Body of pancreas (tissue), 4 donors: ENCODE data around the gene GNAI1. TPM values are rescaled to one million over a fixed set of nuclear protein-coding genes. Genes with fewer than 3 reads are reported as not detected.

Experiments used
- ATAC-seq: fragments of 150-250 bp; one replicate; pipeline ENCODE4 v1.9.1; 2016
- DNase-seq, 4 donors: peaks; one replicate each; pipeline ENCODE4 v3.0.0-alpha.2; 2019
- H3K27ac ChIP-seq, 4 donors: fragments of 200-600 bp; sonication (generic); 1 replicate in 3 of 4; 2 replicates in 1 of 4; pipeline versions ENCODE4 v1.5.1 to v1.6.1; 2016 to 2019; ENCODE audit warnings: mild to moderate bottlenecking in 1 of 4, mixed read lengths in 1 of 4, moderate library complexity in 1 of 4
- H3K27me3 ChIP-seq, 2 donors: fragments of 200-600 bp; sonication (generic); one replicate each; pipeline ENCODE4 v1.6.0; 2016; ENCODE audit warnings: mild to moderate bottlenecking in 1 of 2
- H3K36me3 ChIP-seq, 2 donors: fragments of 200-600 bp; sonication (generic); replicated peaks in 1 of 2; 2 replicates each; pipeline ENCODE4 v1.5.1; 2016; ENCODE audit warnings: low read depth in 2 of 2; ENCODE audit not compliant: insufficient read depth in 1 of 2
- H3K4me1 ChIP-seq: fragments of 200-600 bp; sonication (generic); one replicate; pipeline ENCODE4 v1.6.0; 2016
- H3K4me3 ChIP-seq, 2 donors: fragments of 200-600 bp; sonication (generic); 1 replicate in 1 of 2; 2 replicates in 1 of 2; pipeline ENCODE4 v1.5.1; 2016 to 2019
- H3K9me3 ChIP-seq, 3 donors: fragments of 200-600 bp; sonication (generic); 1 replicate in 2 of 3; 2 replicates in 1 of 3; pipeline ENCODE4 v1.5.1; 2016
- POLR2A ChIP-seq, 3 donors: fragments of 450-650 bp; IDR thresholded peaks; one replicate each; pipeline ENCODE4 v1.6.1; 2016; ENCODE audit warnings: antibody characterized with exemption in 3 of 3, mild to moderate bottlenecking in 2 of 3
- WGBS, 2 donors: methylation state at CpG; one replicate each; pipeline ENCODE4 v1.1.5; 2017; 5-methylcytosine and 5-hydroxymethylcytosine counted together
- intact Hi-C: fragments of 100-400 bp; cut with DNase I; formaldehyde crosslinking; loops from one replicate; pipeline ENCODE4 v1.15.1; 2023
- total RNA-seq, 2 donors: library from RNA; depleted of rRNA; stranded (reverse); fragments of >200 nt; gene quantifications; one replicate each; pipeline ENCODE4 v1.1.0, GENCODE V29; 2016
- TF ChIP-seq, protein P1 (sequence below), 7 experiments: fragments of 450-650 bp in 4 of 7; fragments of 200-600 bp in 3 of 7; sonication (generic) in 3 of 7; IDR thresholded peaks; one replicate each; pipeline ENCODE4 v1.5.1; 2016 to 2019; ENCODE audit warnings: antibody characterized with exemption in 7 of 7

The GNAI1 gene
- total RNA-seq, 2 donors from 2014 or later = 9.1 to 16.5 TPM

- 85 to 91% methylated on average over 4 of the region's 4 CpGs for WGBS, 2 donors
- no peak for ATAC-seq
- intact Hi-C loops = no loop called here
- no peak for DNase-seq
- H3K27ac ChIP-seq = no peak overlapping the region
- H3K4me1 ChIP-seq = no peaks in the 10 kb centered on the region
- no peak for TF ChIP-seq POLR2A (IDR thresholded peaks at IDR 0.05)
- TF ChIP-seq, protein P1, sequence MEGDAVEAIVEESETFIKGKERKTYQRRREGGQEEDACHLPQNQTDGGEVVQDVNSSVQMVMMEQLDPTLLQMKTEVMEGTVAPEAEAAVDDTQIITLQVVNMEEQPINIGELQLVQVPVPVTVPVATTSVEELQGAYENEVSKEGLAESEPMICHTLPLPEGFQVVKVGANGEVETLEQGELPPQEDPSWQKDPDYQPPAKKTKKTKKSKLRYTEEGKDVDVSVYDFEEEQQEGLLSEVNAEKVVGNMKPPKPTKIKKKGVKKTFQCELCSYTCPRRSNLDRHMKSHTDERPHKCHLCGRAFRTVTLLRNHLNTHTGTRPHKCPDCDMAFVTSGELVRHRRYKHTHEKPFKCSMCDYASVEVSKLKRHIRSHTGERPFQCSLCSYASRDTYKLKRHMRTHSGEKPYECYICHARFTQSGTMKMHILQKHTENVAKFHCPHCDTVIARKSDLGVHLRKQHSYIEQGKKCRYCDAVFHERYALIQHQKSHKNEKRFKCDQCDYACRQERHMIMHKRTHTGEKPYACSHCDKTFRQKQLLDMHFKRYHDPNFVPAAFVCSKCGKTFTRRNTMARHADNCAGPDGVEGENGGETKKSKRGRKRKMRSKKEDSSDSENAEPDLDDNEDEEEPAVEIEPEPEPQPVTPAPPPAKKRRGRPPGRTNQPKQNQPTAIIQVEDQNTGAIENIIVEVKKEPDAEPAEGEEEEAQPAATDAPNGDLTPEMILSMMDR (IDR thresholded peaks at IDR 0.05) = no peak
- H3K9me3 ChIP-seq = no peaks in the 10 kb centered on the region
- no peaks in the 10 kb centered on the region for H3K36me3 ChIP-seq
- no peaks in the 10 kb centered on the region for H3K27me3 ChIP-seq
- H3K4me3 ChIP-seq = no peak overlapping the region
Measured at GRCh38 chr7:80100254-80100653, 34.4 kb upstream of the GNAI1 start.

DNA sequence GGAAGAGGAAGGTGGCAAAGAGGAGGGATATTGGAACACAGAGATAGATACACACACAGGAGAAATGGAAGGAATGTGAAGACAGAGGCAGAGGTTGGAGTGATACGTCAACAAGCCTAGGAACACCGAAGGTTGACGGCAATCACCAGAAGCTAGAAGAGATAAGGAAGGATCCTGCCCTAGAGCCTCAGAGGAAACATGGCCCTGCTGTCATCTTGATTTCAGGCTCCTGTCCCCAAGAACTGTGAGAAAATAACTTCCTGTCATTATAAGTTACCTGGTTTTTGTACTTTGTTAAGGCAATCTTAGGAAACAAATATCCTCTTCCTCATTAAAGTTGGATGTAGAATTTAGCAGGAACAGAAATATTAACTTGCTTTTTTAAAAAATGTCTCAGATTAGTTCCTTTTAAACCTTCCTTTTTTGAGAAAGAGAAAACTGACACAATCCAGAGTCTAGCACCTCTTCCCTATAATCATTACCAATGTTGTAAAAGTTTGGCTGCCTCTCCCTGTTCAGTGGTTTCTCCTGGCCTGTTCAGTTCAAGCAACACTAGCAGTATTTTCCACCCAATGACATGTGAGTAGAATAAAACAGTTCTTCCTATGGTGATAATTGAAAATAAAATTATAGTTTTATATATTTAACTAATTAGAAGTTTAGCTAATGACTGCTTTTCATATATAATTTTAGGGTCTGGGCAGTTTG lies 28.8 kb upstream of the GNAI1 start:
- no peak for ATAC-seq
- intact Hi-C loops = no loop called here
- no peaks in the 10 kb centered on the region for H3K27me3 ChIP-seq
- H3K27ac ChIP-seq = no peak overlapping the region
- 73 to 79% methylated on average over 3 of the region's 3 CpGs for WGBS, 2 donors
- no peak overlapping the region for H3K4me3 ChIP-seq
- H3K9me3 ChIP-seq = no peaks in the 10 kb centered on the region
- no peaks in the 10 kb centered on the region for H3K4me1 ChIP-seq
- TF ChIP-seq, protein P1 (IDR thresholded peaks at IDR 0.05) = no peak
- no peak for TF ChIP-seq POLR2A (IDR thresholded peaks at IDR 0.05)
- H3K36me3 ChIP-seq = no peaks in the 10 kb centered on the region
- DNase-seq = no peak

DNA sequence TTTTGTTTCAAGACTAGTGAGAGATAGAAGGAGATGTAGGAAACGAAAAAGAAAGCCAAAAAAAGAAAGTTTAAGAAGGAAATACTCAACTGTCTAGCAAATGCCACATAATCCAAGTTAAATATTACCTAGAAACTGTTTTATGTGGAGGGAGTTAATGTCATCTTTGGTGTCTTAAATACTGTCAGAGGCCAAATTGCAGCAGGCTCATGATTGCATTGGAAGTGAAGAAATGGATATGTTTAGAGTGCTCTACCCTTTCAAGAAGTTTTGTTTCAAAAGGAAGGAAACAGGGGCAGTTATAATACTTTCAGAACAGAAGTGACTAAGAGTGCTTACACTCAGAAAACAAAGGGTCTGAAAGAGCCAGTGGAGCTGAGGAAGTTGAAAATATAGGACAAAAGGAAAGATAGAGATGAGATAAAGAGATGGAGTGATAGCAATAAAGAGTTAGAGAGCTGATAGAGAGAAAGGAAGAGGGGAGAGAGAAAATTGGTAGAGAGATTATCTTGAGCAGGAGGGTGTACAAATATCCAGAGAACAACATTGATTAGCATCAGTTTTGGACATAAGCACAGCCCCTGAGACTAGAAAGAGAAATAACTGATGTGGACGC lies 28.0 kb upstream of the GNAI1 start:
- Histone ChIP-seq H3K9me3 (no peaks in the 10 kb centered on the region), H3K4me1 (no peaks in the 10 kb centered on the region), H3K4me3 (no peak overlapping the region), H3K27ac (no peak overlapping the region), H3K36me3 (no peaks in the 10 kb centered on the region), H3K27me3 (no peaks in the 10 kb centered on the region)
- TF ChIP-seq, protein P1 (IDR thresholded peaks at IDR 0.05) = no peak
- no peak for TF ChIP-seq POLR2A (IDR thresholded peaks at IDR 0.05)
- 66 to 68% methylated on average over 2 of the region's 2 CpGs for WGBS, 2 donors
- DNase-seq = no peak
- ATAC-seq = no peak
- intact Hi-C loops = no loop called here

DNA sequence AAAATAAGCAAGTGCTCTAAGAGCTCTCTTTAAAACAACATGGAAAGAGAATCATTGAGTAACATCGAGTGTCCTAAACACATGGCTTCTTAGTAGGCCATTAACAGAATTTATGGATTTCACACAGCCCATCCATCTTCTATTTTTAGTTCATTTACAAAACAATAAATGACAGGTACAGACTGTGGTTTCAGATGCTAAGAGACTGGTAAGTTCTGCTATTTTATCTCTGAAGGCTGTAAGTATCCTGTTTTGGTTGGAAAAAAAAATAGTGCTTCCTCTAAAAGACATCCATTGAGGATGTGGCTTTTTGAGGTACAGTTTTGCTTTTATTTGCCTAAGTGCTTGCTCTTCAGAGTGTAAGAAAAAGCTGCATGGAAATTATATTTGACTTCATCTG lies 27.4 kb upstream of the GNAI1 start:
- TF ChIP-seq, protein P1 (IDR thresholded peaks at IDR 0.05) = no peak
- no peak for TF ChIP-seq POLR2A (IDR thresholded peaks at IDR 0.05)
- Histone ChIP-seq H3K27me3 (no peaks in the 10 kb centered on the region), H3K4me3 (no peak overlapping the region), H3K4me1 (no peaks in the 10 kb centered on the region), H3K9me3 (no peaks in the 10 kb centered on the region), H3K36me3 (no peaks in the 10 kb centered on the region), H3K27ac (no peak overlapping the region)
- no peak for ATAC-seq
- no peak for DNase-seq
- 24 to 32% methylated on average over 1 of the region's 1 CpG for WGBS, 2 donors
- intact Hi-C loops = no loop called here

- no peak overlapping the region for H3K4me3 ChIP-seq
- no peaks in the 10 kb centered on the region for H3K36me3 ChIP-seq
- DNase-seq (no peak), ATAC-seq (no peak)
- intact Hi-C loops = no loop called here
- no peak overlapping the region for H3K27ac ChIP-seq
- TF ChIP-seq, protein P1 (IDR thresholded peaks at IDR 0.05) = no peak
- TF ChIP-seq POLR2A (IDR thresholded peaks at IDR 0.05) = no peak
- 93 to 94% methylated on average over 5 of the region's 5 CpGs for WGBS, 2 donors
- H3K4me1 ChIP-seq = no peaks in the 10 kb centered on the region
- no peaks in the 10 kb centered on the region for H3K27me3 ChIP-seq
- H3K9me3 ChIP-seq = no peaks in the 10 kb centered on the region
Measured at GRCh38 chr7:80110376-80110775, 24.3 kb upstream of the GNAI1 start.
